Measurements from ENCODE around the gene SCGB1A1. TPM values are rescaled to one million over a fixed set of nuclear protein-coding genes. Genes with fewer than 3 reads are reported as not detected.

The SCGB1A1 gene
- total and polyA plus RNA-seq, 2 donors (not counting 1 experiment from before 2014, with no cell fraction given), result not detected

- Histone ChIP-seq H4K20me1 (ENCODE audit: control insufficient read depth, extremely low read depth, insufficient read depth, low read length) (no peaks in the 10 kb centered on the region), H3K27ac (ENCODE audit: insufficient read depth, low read length) (no peak overlapping the region), H3K4me2 (ENCODE audit: extremely low read depth, insufficient read depth, low read length) (no peak overlapping the region), H3K9me3 (ENCODE audit: control insufficient read depth, insufficient read depth, low read depth, low read length) (no peaks in the 10 kb centered on the region), H3K79me2 (ENCODE audit: control insufficient read depth, insufficient read depth, low read length) (no peaks in the 10 kb centered on the region), H2AFZ (ENCODE audit: low read length) (no peak overlapping the region), H3K4me3 (replicated peaks in 1 of 4; ENCODE audit: control extremely low read depth in 1 of 4, insufficient read depth in 1 of 4, low read depth in 3 of 4, low read length in 4 of 4) (no peak overlapping the region), H3K27me3 (ENCODE audit: control insufficient read depth, insufficient read depth, low read length) (no peaks in the 10 kb centered on the region), H3K4me1 (ENCODE audit: control insufficient read depth, extremely low read depth, insufficient read depth, low read length) (peaks cover 12% of the 10 kb centered on the region), H3K9ac (ENCODE audit: insufficient read depth, low read length) (no peak overlapping the region), H3K36me3 (ENCODE audit: control insufficient read depth, insufficient read depth, low read length) (no peaks in the 10 kb centered on the region)
- no peak for TF ChIP-seq CTCF (conservative IDR thresholded peaks at IDR 0.05 in 1 of 2, IDR thresholded peaks at IDR 0.05 in 1 of 2; ENCODE audit: low read depth in 1 of 2, low read length in 2 of 2)
- DNase-seq (ENCODE audit: low read depth in 2 of 2), result no peak
These were observed 19.8 kb downstream of the SCGB1A1 start for GRCh38 chr11:62438641-62439040.

- H3K4me1 ChIP-seq (ENCODE audit: control insufficient read depth, extremely low read depth, insufficient read depth, low read length), result peaks cover 21% of the 10 kb centered on the region
- H3K27me3 ChIP-seq (ENCODE audit: control insufficient read depth, insufficient read depth, low read length), result no peaks in the 10 kb centered on the region
- TF ChIP-seq EZH2 (IDR thresholded peaks at IDR 0.05; ENCODE audit: low read length, missing control alignments) (no peak), CTCF (conservative IDR thresholded peaks at IDR 0.05 in 1 of 2, IDR thresholded peaks at IDR 0.05 in 1 of 2; ENCODE audit: low read depth in 1 of 2, low read length in 2 of 2) (no peak)
- no peaks in the 10 kb centered on the region for H3K9me3 ChIP-seq (ENCODE audit: control insufficient read depth, insufficient read depth, low read depth, low read length)
- H3K4me3 ChIP-seq (replicated peaks in 1 of 4; ENCODE audit: control extremely low read depth in 1 of 4, insufficient read depth in 1 of 4, low read depth in 3 of 4, low read length in 4 of 4), result no peak overlapping the region
- peak; percentile 36 to 86 for DNase-seq (ENCODE audit: low read depth in 2 of 2)
- H2AFZ ChIP-seq (ENCODE audit: low read length), result peak overlapping the region; percentile 86
- no peaks in the 10 kb centered on the region for H3K79me2 ChIP-seq (ENCODE audit: control insufficient read depth, insufficient read depth, low read length)
- H3K4me2 ChIP-seq (ENCODE audit: extremely low read depth, insufficient read depth, low read length), result peak overlapping the region; percentile 65
- H4K20me1 ChIP-seq (ENCODE audit: control insufficient read depth, extremely low read depth, insufficient read depth, low read length), result no peaks in the 10 kb centered on the region
- no peaks in the 10 kb centered on the region for H3K36me3 ChIP-seq (ENCODE audit: control insufficient read depth, insufficient read depth, low read length)
- no peak overlapping the region for H3K9ac ChIP-seq (ENCODE audit: insufficient read depth, low read length)
- peak overlapping the region; percentile 55 for H3K27ac ChIP-seq (ENCODE audit: insufficient read depth, low read length)
These were observed 21.2 kb downstream of the SCGB1A1 start for GRCh38 chr11:62439785-62440602.

DNA sequence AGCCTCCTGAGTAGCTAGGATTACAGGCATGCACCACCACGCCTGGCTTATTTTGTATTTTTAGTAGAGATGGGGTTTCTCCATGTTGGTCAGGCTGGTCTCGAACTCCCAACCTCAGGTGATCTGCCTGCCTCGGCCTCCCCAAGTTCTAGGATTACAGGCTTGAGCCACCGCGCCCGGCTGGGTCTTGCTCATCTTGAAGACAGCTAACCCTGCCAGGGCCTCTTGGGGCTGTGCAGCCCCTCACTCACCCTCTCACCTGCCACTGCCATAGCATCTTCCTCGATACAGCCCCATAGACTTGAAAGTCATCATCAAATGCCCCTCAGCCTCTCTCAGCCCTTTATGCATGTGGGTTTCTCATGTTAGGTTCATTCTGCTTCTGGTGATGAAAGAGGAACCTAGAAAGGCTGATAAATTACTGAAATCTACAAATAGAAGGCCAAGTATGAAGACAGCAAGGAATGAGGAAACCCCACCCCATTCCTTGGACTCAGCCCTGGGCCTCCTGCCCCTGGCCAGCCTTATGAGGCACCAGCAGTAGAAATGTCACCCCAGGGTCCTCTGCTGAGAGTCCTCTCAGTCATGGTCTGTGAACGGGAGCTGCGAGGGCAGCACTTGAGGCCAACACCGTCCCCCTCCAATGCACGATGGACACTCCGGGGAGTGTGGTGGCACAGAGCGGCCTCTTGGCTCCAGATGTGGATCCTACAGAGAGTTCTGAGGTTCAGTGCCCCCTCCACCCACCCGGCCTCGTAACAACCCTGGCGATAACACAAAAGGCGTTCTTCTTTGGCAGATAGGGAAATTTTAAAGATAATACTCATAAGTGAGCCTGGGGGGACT is 24.8 kb downstream of the SCGB1A1 start:
- no peaks in the 10 kb centered on the region for H3K79me2 ChIP-seq (ENCODE audit: control insufficient read depth, insufficient read depth, low read length)
- peak overlapping the region; percentile 92 for H3K27ac ChIP-seq (ENCODE audit: insufficient read depth, low read length)
- no peaks in the 10 kb centered on the region for H3K9me3 ChIP-seq (ENCODE audit: control insufficient read depth, insufficient read depth, low read depth, low read length)
- H3K36me3 ChIP-seq (ENCODE audit: control insufficient read depth, insufficient read depth, low read length), result no peaks in the 10 kb centered on the region
- H3K4me3 ChIP-seq (replicated peaks in 1 of 4; ENCODE audit: control extremely low read depth in 1 of 4, insufficient read depth in 1 of 4, low read depth in 3 of 4, low read length in 4 of 4), result peak overlapping the region in 3 of 4 experiments; percentile 56 to 58 (median 56)
- H3K4me2 ChIP-seq (ENCODE audit: extremely low read depth, insufficient read depth, low read length), result peak overlapping the region; percentile 90
- peak in 1 of 2 donors; percentile 43 for DNase-seq (ENCODE audit: low read depth in 2 of 2)
- H3K27me3 ChIP-seq (ENCODE audit: control insufficient read depth, insufficient read depth, low read length), result no peaks in the 10 kb centered on the region
- no peak overlapping the region for H2AFZ ChIP-seq (ENCODE audit: low read length)
- H4K20me1 ChIP-seq (ENCODE audit: control insufficient read depth, extremely low read depth, insufficient read depth, low read length), result no peaks in the 10 kb centered on the region
- TF ChIP-seq CTCF (conservative IDR thresholded peaks at IDR 0.05 in 1 of 2, IDR thresholded peaks at IDR 0.05 in 1 of 2; ENCODE audit: low read depth in 1 of 2, low read length in 2 of 2) (no peak), EZH2 (IDR thresholded peaks at IDR 0.05; ENCODE audit: low read length, missing control alignments) (no peak)
- peaks cover 24% of the 10 kb centered on the region for H3K4me1 ChIP-seq (ENCODE audit: control insufficient read depth, extremely low read depth, insufficient read depth, low read length)
- H3K9ac ChIP-seq (ENCODE audit: insufficient read depth, low read length), result peak overlapping the region; percentile 69
